Erythroblast (primary cell): ENCODE data around the gene ST6GALNAC3.

Experiments
- DNase-seq, 2 experiments: peaks; one replicate each; lab custom pipeline; 2025; lab: John Stamatoyannopoulos, UW
- GATA1 ChIP-seq: IDR thresholded peaks from 2 replicates; pipeline ENCODE4 v1.6.1; 2011; ENCODE audit warnings: low read depth, mild to moderate bottlenecking, control low read depth, low read length, moderate library complexity
- POLR2A ChIP-seq: IDR thresholded peaks from 2 replicates; pipeline ENCODE4 v1.6.1; 2011; ENCODE audit warnings: mild to moderate bottlenecking, low read length

Gene ST6GALNAC3

GRCh38 chr1:76187436-76187835 is 112.9 kb downstream of the ST6GALNAC3 start:
- DNase-seq: no peak
- TF ChIP-seq GATA1 (no peak), POLR2A (no peak)

- TF ChIP-seq POLR2A (no peak), GATA1 (no peak)
- DNase-seq: no peak
Observed at GRCh38 chr1:76189310-76189709, 114.8 kb downstream of the ST6GALNAC3 start.

DNA sequence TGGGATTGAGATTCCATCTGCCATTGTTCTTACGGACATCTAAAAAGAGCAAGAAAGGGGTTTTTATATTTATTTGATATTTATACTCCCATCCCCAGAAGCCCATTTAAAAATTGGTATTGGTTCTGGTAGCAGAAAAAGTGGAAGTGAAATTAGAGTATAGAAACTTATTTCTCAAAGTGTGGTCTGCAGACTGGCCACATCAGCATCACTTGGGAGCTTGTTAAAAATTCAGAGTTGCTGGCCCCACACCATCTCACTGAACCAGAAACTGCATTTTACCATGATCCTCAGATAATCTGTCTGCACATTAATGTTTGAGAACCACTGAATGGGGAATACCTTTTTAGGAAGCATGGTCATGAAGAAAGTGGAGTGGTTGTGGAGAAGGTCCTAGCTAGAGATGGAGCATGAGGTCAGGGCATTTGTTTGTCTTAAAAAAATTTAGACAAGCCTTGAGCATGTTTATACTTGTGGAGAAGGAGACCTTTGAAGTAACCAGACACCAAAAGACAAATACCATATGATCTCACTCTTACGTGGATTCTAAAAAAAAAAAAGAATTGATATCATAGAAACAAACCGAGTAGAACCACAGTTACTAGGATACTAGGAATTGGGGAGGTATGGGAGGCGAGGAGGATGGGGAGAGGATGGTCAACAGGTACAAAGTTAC is 116.3 kb downstream of the ST6GALNAC3 start:
- no peak for DNase-seq
- TF ChIP-seq POLR2A (no peak), GATA1 (no peak)

GRCh38 chr1:76191561-76191960 is 117.0 kb downstream of the ST6GALNAC3 start:
- DNase-seq: no peak
- TF ChIP-seq GATA1 (no peak), POLR2A (no peak)

- TF ChIP-seq GATA1 (no peak), POLR2A (no peak)
- DNase-seq: no peak
Observed at GRCh38 chr1:76198452-76198851, 123.9 kb downstream of the ST6GALNAC3 start.

DNA sequence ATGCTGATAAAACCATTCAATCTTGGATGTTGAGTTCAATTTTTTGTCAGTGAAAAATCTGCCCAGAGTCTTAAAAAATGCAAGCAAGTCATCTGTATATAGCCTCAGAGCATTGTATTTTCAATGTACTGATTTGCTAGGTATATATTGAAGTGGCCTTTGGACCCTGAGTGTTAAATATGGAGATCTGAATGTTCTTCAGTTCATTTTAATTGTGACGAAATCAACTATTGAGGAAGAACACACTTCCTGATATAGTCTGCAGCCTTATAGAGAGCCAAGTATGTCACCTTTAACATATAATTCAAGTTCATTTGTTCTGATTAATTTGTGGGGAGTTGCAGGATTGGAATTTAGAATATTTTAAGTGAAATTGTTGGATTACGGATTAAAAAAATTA is 128.1 kb downstream of the ST6GALNAC3 start:
- TF ChIP-seq POLR2A (no peak), GATA1 (no peak)
- no peak for DNase-seq

DNA sequence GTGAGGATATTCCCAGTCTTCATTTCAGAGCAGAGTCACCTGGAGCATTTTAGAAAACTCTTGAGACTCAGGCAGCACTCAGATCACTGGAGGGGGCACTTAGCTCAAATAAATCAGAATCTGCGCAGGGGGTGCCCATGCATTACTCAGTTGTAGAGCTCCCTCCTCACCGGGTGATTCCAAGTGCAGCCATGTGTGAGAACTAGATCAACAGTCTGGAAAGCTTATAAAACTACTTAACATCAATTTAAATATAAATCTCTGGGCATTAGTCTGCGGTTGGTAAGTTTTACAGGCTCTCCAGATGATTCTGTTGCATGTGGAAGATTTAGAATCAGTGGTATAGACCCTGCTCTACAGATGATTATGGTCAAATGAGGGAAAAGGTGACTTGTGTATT is 128.6 kb downstream of the ST6GALNAC3 start:
- no peak for DNase-seq
- TF ChIP-seq POLR2A (no peak), GATA1 (no peak)

DNA sequence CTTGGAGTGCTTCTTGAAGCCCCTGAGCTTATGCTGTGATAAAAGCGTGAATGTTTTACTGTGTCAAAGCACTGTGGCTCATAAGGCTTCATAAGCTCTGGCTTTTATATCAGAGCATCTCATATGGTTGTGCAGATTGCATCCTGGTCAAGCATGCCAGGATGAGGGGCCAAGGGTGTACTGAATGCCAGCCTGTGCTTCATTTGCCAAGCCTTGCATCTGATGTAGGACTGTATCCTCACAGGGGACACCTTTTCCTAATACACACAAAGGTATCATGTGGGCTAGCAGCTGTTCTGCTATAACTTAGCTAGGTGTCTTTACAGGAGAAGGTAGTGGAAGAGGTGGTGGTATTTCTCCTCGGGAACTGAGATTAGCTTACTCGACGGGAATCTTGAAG is 134.7 kb downstream of the ST6GALNAC3 start:
- no peak for TF ChIP-seq POLR2A
- TF ChIP-seq GATA1: no peak

DNA sequence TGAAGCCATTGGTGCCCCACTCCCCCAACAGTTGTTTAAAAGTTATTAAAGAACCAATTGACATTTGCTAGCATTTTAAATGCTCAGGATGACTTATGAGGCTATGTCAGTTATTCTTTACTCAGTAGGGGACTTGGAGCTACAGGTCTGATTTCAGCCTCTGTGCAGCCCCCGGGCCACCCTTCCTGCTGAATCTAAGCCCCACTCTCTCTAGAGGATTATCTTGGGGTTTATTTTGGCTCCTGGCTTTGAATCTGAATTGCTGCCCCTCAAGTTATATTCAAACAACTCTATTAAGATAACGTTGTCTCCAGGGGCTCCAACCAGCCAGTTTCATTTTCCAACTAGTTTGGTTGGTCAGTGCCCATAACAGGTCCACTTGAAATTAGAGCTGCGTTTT is 135.1 kb downstream of the ST6GALNAC3 start:
- no peak for TF ChIP-seq POLR2A
- no peak for TF ChIP-seq GATA1
- DNase-seq: no peak

More for the DNA sequence above, 134.7 kb downstream of the ST6GALNAC3 start:
- no peak for DNase-seq

DNA sequence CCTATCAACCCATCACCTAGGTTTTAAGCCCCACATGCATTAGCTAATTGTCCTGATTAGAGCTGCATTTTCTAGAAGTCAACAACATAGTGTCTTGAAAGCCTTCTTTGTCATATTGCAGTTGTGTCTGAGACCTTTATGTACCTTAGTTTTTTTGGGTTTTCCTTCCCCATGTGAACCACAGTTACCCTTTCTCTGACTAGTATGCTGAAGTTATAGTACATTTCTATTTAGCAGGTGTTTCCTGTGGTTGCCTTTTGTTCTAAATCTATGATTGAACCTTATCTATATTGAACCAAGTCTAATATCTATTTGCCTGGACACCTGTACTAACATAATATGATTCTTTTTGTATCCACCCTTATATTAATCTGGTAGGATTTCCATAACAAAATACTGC is 135.6 kb downstream of the ST6GALNAC3 start:
- TF ChIP-seq POLR2A: no peak
- TF ChIP-seq GATA1: no peak
- DNase-seq: no peak

GRCh38 chr1:76218888-76219287 is 144.3 kb downstream of the ST6GALNAC3 start:
- DNase-seq: no peak
- TF ChIP-seq POLR2A (no peak), GATA1 (no peak)

- DNase-seq: no peak
- TF ChIP-seq GATA1 (no peak), POLR2A (no peak)
Observed at GRCh38 chr1:76219366-76219818, 144.8 kb downstream of the ST6GALNAC3 start.

DNA sequence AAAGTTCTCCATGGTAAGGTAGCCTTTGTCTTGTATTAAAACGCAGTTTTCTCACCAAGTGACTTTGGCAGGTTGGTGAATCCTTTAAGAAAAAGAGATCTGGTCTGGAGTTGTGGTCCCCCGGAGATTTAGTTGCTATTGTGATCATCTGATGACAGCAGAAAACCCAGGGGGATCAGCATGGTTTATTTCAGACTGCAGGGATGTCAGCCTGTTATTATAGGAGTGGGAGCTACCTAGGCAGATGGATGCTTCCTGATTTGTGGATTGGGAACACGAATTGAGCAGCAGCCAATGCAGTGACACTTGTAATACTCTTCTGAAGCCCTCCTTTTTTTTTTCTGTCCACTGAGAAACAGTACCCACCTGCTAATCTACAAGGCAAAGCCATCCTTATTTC is 150.2 kb downstream of the ST6GALNAC3 start:
- no peak for TF ChIP-seq POLR2A
- no peak for TF ChIP-seq GATA1
- DNase-seq: no peak

DNA sequence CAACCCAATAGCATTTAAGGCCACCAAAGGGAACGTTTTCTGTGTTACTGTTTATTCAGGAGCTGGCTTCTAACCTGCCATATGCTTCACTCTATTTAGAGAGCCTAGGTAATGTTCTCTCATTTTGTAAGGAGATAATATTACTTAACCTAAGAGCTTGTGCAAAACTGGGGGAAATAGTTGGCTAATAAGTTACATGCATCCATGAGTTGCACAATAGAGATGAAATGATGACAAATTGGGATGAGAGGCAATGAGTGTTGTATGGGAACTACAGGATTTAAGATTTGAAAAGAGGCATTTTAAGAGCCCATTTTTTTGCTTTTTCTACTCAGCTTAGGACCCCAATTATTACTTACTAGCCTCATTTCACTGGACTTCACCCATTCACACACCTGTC is 151.0 kb downstream of the ST6GALNAC3 start:
- TF ChIP-seq POLR2A (no peak), GATA1 (no peak)
- DNase-seq: no peak

GRCh38 chr1:76227621-76228020 is 153.1 kb downstream of the ST6GALNAC3 start:
- TF ChIP-seq GATA1 (no peak), POLR2A (no peak)
- no peak for DNase-seq
